Measurements from ENCODE around the gene ABCC6. TPM values are rescaled to one million over a fixed set of nuclear protein-coding genes. Genes with fewer than 3 reads are reported as not detected.
"Not testable (repeated sequence)": the region's sequence is repeated elsewhere in the genome, so short reads cannot be mapped to it uniquely, and the experiment has no call there.

Gene ABCC6
- total and polyA plus RNA-seq, 2 of the 4 experiments (the other 2 are of a cell fraction): 0.36 to 1.3 TPM

DNA sequence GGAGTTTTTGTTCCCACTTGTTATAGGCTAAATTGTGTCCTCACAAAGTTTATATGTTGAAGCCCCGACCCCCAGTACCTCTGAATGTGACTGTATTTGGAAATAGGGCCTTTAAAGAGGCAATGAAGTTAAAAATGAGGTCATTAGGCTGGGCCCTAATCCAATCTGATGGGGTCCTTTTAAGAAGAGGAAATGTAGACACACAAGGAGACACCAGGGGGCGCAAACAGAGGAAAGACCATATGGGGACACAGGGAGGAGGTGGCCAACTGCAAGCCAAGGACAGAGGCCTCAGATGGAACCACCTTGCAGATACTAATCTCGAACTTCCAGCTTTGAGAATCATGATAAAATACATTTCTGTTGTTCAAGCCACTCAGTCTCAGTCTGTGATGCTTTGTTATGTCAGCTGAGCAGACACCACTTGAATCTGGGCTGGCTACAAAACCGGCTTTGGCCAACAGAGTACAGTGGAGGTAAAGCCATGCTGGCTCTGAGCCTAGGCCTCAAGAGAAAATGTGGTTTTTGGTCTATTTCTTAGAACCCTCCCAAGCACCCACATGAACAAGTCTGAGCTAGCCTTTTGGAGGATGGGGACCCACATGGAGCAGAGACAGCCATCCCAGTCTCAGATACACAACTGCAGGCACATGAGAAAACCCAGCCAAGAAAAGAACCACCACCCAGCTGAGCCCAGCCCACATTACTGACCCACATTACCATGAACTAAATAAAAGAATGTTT is 20.7 kb downstream of the ABCC6 start:
- H2AK5ac ChIP-seq (ENCODE audit: low read depth, low read length): not testable (repeated sequence)

DNA sequence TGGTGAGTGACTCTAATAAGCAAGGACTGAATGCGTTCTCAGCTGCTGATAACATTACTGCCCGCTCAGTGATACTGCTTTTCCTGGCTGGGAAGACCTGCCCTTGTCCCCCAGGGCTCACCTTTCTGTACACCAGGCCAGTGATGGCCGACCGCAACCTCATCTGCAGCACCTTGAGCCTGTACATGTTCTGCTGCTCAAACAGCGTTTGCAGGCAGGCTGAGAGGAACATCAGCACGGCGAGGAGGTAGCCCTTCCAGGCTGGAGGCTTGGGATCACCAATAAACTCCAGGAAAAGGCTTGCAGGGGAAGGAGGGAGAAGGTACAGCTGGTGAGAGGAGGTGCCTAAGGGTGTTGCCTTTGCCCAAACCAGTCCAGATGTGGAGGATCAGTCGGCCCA is 21.4 kb downstream of the ABCC6 start:
- no CpG with 5 or more reads among the region's 8 CpGs for WGBS, 2 experiments (ENCODE audit: extremely low coverage in 2 of 2, insufficient read length in 1 of 2)
- H4K91ac ChIP-seq (ENCODE audit: insufficient read depth, low read depth, low read length); H2BK120ac ChIP-seq (ENCODE audit: low read depth, low read length); H2AK9ac ChIP-seq (replicated peaks; ENCODE audit: low read depth, low read length, poor library complexity); H3K27me3 ChIP-seq (ENCODE audit: control insufficient read depth, insufficient read depth, low read length); H3K14ac ChIP-seq (replicated peaks; ENCODE audit: low read depth, low read length); H3K4ac ChIP-seq (ENCODE audit: low read depth, low read length); ATAC-seq (ENCODE audit: low read depth); BruUV-seq (replicated peaks); dilution Hi-C loops (cut with HindIII; ENCODE audit: low sequenced_read_pairs, unreplicated experiment); H3K4me3 ChIP-seq (ENCODE audit: insufficient read depth, low read depth, low read length); H3K9me3 ChIP-seq (ENCODE audit: control insufficient read depth, insufficient read depth, low read length); DNase-seq; H2BK15ac ChIP-seq (ENCODE audit: low read depth, low read length); H2AK5ac ChIP-seq (ENCODE audit: low read depth, low read length); H2AFZ ChIP-seq (replicated peaks; ENCODE audit: low read length, poor library complexity); H3K79me1 ChIP-seq (ENCODE audit: low read depth in 1 of 2, low read length in 2 of 2); intact Hi-C loops (cut with micrococcal nuclease); H2BK5ac ChIP-seq (ENCODE audit: low read depth, low read length, poor library complexity, severe bottlenecking); in situ Hi-C loops (cut with MboI; ENCODE audit: low sequenced_read_pairs); H3K9ac ChIP-seq (ENCODE audit: low read depth, low read length); POLR2A ChIA-PET (ENCODE audit: unreplicated experiment); H3K4me2 ChIP-seq (ENCODE audit: low read depth, low read length); H4K8ac ChIP-seq (ENCODE audit: low read depth in 2 of 2, low read length in 2 of 2); H3K56ac ChIP-seq (ENCODE audit: extremely low read depth, insufficient read depth, low read length); H3K27ac ChIP-seq (ENCODE audit: insufficient read depth, low read length); H2BK20ac ChIP-seq (ENCODE audit: low read depth, low read length); H3K18ac ChIP-seq (ENCODE audit: low read depth, low read length); H3K9me1 ChIP-seq (ENCODE audit: insufficient read depth, low read length); H4K5ac ChIP-seq (ENCODE audit: low read depth, low read length); CTCF ChIA-PET; H4K20me1 ChIP-seq (ENCODE audit: insufficient read depth, low read length); H3K4me1 ChIP-seq (ENCODE audit: control insufficient read depth, insufficient read depth, low read length); H3K36me3 ChIP-seq (ENCODE audit: control insufficient read depth, insufficient read depth, low read length); H3K23ac ChIP-seq (ENCODE audit: low read depth, low read length): not testable (repeated sequence)

More for the DNA sequence above, 20.7 kb downstream of the ABCC6 start:
- H3K36me3 ChIP-seq (ENCODE audit: control insufficient read depth, insufficient read depth, low read length); H4K20me1 ChIP-seq (ENCODE audit: insufficient read depth, low read length); H3K18ac ChIP-seq (ENCODE audit: low read depth, low read length); H3K27ac ChIP-seq (ENCODE audit: insufficient read depth, low read length); CTCF ChIA-PET; H3K27me3 ChIP-seq (ENCODE audit: control insufficient read depth, insufficient read depth, low read length); H2BK20ac ChIP-seq (ENCODE audit: low read depth, low read length); H2BK120ac ChIP-seq (ENCODE audit: low read depth, low read length); H3K4ac ChIP-seq (ENCODE audit: low read depth, low read length); H3K9me1 ChIP-seq (ENCODE audit: insufficient read depth, low read length); dilution Hi-C loops (cut with HindIII; ENCODE audit: low sequenced_read_pairs, unreplicated experiment); BruUV-seq (replicated peaks); H2BK15ac ChIP-seq (ENCODE audit: low read depth, low read length); H2BK5ac ChIP-seq (ENCODE audit: low read depth, low read length, poor library complexity, severe bottlenecking); H3K23ac ChIP-seq (ENCODE audit: low read depth, low read length); H3K4me2 ChIP-seq (ENCODE audit: low read depth, low read length); POLR2A ChIA-PET (ENCODE audit: unreplicated experiment); H3K56ac ChIP-seq (ENCODE audit: extremely low read depth, insufficient read depth, low read length); H3K9ac ChIP-seq (ENCODE audit: low read depth, low read length); H4K8ac ChIP-seq (ENCODE audit: low read depth in 2 of 2, low read length in 2 of 2); H3K4me1 ChIP-seq (ENCODE audit: control insufficient read depth, insufficient read depth, low read length); H3K9me3 ChIP-seq (ENCODE audit: control insufficient read depth, insufficient read depth, low read length); H3K14ac ChIP-seq (replicated peaks; ENCODE audit: low read depth, low read length); H4K5ac ChIP-seq (ENCODE audit: low read depth, low read length); H2AK9ac ChIP-seq (replicated peaks; ENCODE audit: low read depth, low read length, poor library complexity); intact Hi-C loops (cut with micrococcal nuclease); in situ Hi-C loops (cut with MboI; ENCODE audit: low sequenced_read_pairs); H3K4me3 ChIP-seq (ENCODE audit: insufficient read depth, low read depth, low read length); H2AFZ ChIP-seq (replicated peaks; ENCODE audit: low read length, poor library complexity); H4K91ac ChIP-seq (ENCODE audit: insufficient read depth, low read depth, low read length); H3K79me1 ChIP-seq (ENCODE audit: low read depth in 1 of 2, low read length in 2 of 2): not testable (repeated sequence)
- ATAC-seq (ENCODE audit: low read depth) (peak; percentile 74), DNase-seq (peak; percentile 67)
- no CpG with 5 or more reads among the region's 4 CpGs for WGBS, 2 experiments (ENCODE audit: extremely low coverage in 2 of 2, insufficient read length in 1 of 2)
- TF ChIP-seq SMC3 (IDR thresholded peaks at IDR 0.05; ENCODE audit: low read depth, low read length): peak; percentile 26
- TF ChIP-seq, protein P1, sequence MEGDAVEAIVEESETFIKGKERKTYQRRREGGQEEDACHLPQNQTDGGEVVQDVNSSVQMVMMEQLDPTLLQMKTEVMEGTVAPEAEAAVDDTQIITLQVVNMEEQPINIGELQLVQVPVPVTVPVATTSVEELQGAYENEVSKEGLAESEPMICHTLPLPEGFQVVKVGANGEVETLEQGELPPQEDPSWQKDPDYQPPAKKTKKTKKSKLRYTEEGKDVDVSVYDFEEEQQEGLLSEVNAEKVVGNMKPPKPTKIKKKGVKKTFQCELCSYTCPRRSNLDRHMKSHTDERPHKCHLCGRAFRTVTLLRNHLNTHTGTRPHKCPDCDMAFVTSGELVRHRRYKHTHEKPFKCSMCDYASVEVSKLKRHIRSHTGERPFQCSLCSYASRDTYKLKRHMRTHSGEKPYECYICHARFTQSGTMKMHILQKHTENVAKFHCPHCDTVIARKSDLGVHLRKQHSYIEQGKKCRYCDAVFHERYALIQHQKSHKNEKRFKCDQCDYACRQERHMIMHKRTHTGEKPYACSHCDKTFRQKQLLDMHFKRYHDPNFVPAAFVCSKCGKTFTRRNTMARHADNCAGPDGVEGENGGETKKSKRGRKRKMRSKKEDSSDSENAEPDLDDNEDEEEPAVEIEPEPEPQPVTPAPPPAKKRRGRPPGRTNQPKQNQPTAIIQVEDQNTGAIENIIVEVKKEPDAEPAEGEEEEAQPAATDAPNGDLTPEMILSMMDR (conservative IDR thresholded peaks at IDR 0.05; ENCODE audit: low read depth, low read length): peak; percentile 45

Measured in IMR-90 (cell line).